SK-N-SH (cell line): ENCODE measurements around the gene LRRC26. TPM values are rescaled to one million over a fixed set of nuclear protein-coding genes. Genes with fewer than 3 reads are reported as not detected.

Experiments
- CTCF ChIA-PET: fragments of 300-600, 350-600 bp; formaldehyde crosslinking; extraction: SDS; loops from one replicate; lab custom pipeline; 2021; lab: Yijun Ruan, JAX
- POLR2A ChIA-PET: fragments of 350-600 bp; sonication (Branson Sonifier 250); formaldehyde crosslinking; extraction: SDS; loops from one replicate; lab custom pipeline; 2020; ENCODE audit warnings: antibody characterized with exemption, inconsistent platforms; lab: Yijun Ruan, JAX
- DNase-seq: peaks from one replicate; pipeline ENCODE4 v3.0.0; 2012
- H2AFZ ChIP-seq: fragments of 200-600 bp; sonication (generic); 2 replicates; pipeline ENCODE4 v1.8.1; 2016; ENCODE audit warnings: antibody characterized with exemption, mild to moderate bottlenecking, low read depth
- H3F3A ChIP-seq: fragments of 200-600 bp; sonication (generic); replicated peaks from 2 replicates; pipeline ENCODE3; 2016; ENCODE audit warnings: antibody characterized with exemption, mild to moderate bottlenecking; ENCODE audit not compliant: insufficient read depth
- H3K27ac ChIP-seq, 2 experiments: fragments of 200-500 bp in 1 of 2; fragments of 200-600 bp in 1 of 2; sonication (Bioruptor generic) in 1 of 2; sonication (generic), shearing (Covaris generic) in 1 of 2; 2 replicates each; pipeline versions ENCODE4 v1.5.1 to v1.6.1; 2014 to 2016; ENCODE audit warnings: low read depth in 2 of 2, inconsistent platforms in 1 of 2, low read length in 1 of 2, mild to moderate bottlenecking in 1 of 2, mixed read lengths in 1 of 2
- H3K27me3 ChIP-seq: fragments of 200-600 bp; sonication (generic), shearing (Covaris generic); 2 replicates; pipeline ENCODE4 v1.6.1; 2016; ENCODE audit warnings: mixed run types; ENCODE audit not compliant: insufficient read depth
- H3K36me3 ChIP-seq, 2 experiments: fragments of 200-500 bp in 1 of 2; fragments of 200-600 bp in 1 of 2; sonication (Bioruptor generic) in 1 of 2; sonication (generic) in 1 of 2; replicated peaks in 1 of 2; 2 replicates each; pipeline versions ENCODE3 to v1.5.1; 2014 to 2016; ENCODE audit warnings: low read length in 1 of 2, mild to moderate bottlenecking in 1 of 2; ENCODE audit not compliant: insufficient read depth in 2 of 2, control insufficient read depth in 1 of 2
- H3K4me1 ChIP-seq, 2 experiments: fragments of 200-500 bp in 1 of 2; fragments of 200-600 bp in 1 of 2; sonication (Bioruptor generic) in 1 of 2; sonication (generic), shearing (Covaris generic) in 1 of 2; 2 replicates each; pipeline versions ENCODE4 v1.5.1 to v1.6.1; 2014 to 2016; ENCODE audit warnings: low read depth in 1 of 2, low read length in 1 of 2, mixed run types in 1 of 2; ENCODE audit not compliant: insufficient read depth in 2 of 2, control insufficient read depth in 1 of 2
- H3K4me2 ChIP-seq: fragments of 200-600 bp; sonication (generic), shearing (Covaris generic); 2 replicates; pipeline ENCODE4 v1.6.1; 2017; ENCODE audit warnings: mixed run types
- H3K4me3 ChIP-seq, 2 experiments: fragments of 200-500 bp in 1 of 2; fragments of 200-600 bp in 1 of 2; sonication (Bioruptor generic) in 1 of 2; sonication (generic), shearing (Covaris generic) in 1 of 2; 2 replicates each; pipeline versions ENCODE4 v1.5.1 to v1.8.1; 2014 to 2016; ENCODE audit warnings: low read depth in 2 of 2, inconsistent platforms in 1 of 2, low read length in 1 of 2, mild to moderate bottlenecking in 1 of 2, mixed read lengths in 1 of 2, moderate library complexity in 1 of 2
- H3K79me2 ChIP-seq: fragments of 200-600 bp; sonication (generic); 2 replicates; pipeline ENCODE4 v1.8.1; 2017; ENCODE audit warnings: mild to moderate bottlenecking; ENCODE audit not compliant: insufficient read depth
- H3K9ac ChIP-seq: fragments of 200-600 bp; sonication (generic); 2 replicates; pipeline ENCODE4 v1.6.1; 2017; ENCODE audit warnings: mixed run types
- H3K9me2 ChIP-seq: fragments of 200-600 bp; sonication (generic); 2 replicates; pipeline ENCODE4 v1.6.1; 2017; ENCODE audit warnings: mixed run types
- H3K9me3 ChIP-seq: fragments of 200-600 bp; sonication (generic); 2 replicates; pipeline ENCODE4 v1.6.1; 2017; ENCODE audit warnings: mixed run types, mild to moderate bottlenecking, moderate library complexity
- H4K20me1 ChIP-seq: fragments of 200-600 bp; sonication (generic); 2 replicates; pipeline ENCODE4 v1.6.1; 2017; ENCODE audit warnings: mild to moderate bottlenecking, mixed run types; ENCODE audit not compliant: insufficient read depth
- EP300 ChIP-seq, 2 experiments: IDR thresholded peaks; 2 replicates each; pipeline versions ENCODE4 v1.4.0 to v1.6.1; 2012; ENCODE audit warnings: borderline replicate concordance in 1 of 2, low read depth in 1 of 2, low read length in 1 of 2
- GABPA ChIP-seq: IDR thresholded peaks from 2 replicates; pipeline ENCODE4 v1.4.0; 2012; ENCODE audit warnings: low read depth, mild to moderate bottlenecking
- IRF3 ChIP-seq: fragments of 150-350 bp; IDR thresholded peaks from 2 replicates; pipeline ENCODE4 v1.6.1; 2016; ENCODE audit warnings: mild to moderate bottlenecking, low read depth, low read length
- MXI1 ChIP-seq: IDR thresholded peaks from 2 replicates; pipeline ENCODE4 v1.6.1; 2012; ENCODE audit warnings: mild to moderate bottlenecking, low read depth, low read length, improper control_type of control experiment
- NFIC ChIP-seq: IDR thresholded peaks from 2 replicates; pipeline ENCODE4 v1.4.0; 2012; ENCODE audit warnings: borderline replicate concordance
- NRF1 ChIP-seq: IDR thresholded peaks from 2 replicates; pipeline ENCODE4 v1.6.1; 2012; ENCODE audit warnings: low read depth, mild to moderate bottlenecking, low read length
- POLR2AphosphoS5 ChIP-seq: IDR thresholded peaks from 2 replicates; pipeline ENCODE4 v1.6.1; 2012; ENCODE audit warnings: low read depth, low read length
- RAD21 ChIP-seq: IDR thresholded peaks from 2 replicates; pipeline ENCODE4 v1.6.1; 2012; ENCODE audit warnings: mild to moderate bottlenecking, low read length
- RFX5 ChIP-seq: IDR thresholded peaks from 2 replicates; pipeline ENCODE4 v1.6.1; 2012; ENCODE audit warnings: mild to moderate bottlenecking, improper control_type of control experiment, low read length
- SIN3A ChIP-seq: IDR thresholded peaks from 2 replicates; pipeline ENCODE4 v1.6.1; 2012; ENCODE audit warnings: low read depth, mild to moderate bottlenecking, low read length, moderate library complexity, borderline replicate concordance
- SMC3 ChIP-seq: IDR thresholded peaks from 2 replicates; pipeline ENCODE4 v1.6.1; 2012; ENCODE audit warnings: low read depth, low read length, improper control_type of control experiment
- TCF12 ChIP-seq: IDR thresholded peaks from 2 replicates; pipeline ENCODE4 v1.4.0; 2012
- USF2 ChIP-seq: fragments of 150-350 bp; IDR thresholded peaks from 2 replicates; pipeline ENCODE4 v1.6.1; 2017; ENCODE audit warnings: antibody characterized with exemption, low read length, low read depth, borderline replicate concordance
- YY1 ChIP-seq: IDR thresholded peaks from 2 replicates; pipeline ENCODE4 v1.4.0; 2012; ENCODE audit warnings: low read depth, mild to moderate bottlenecking
- WGBS: methylation state at CpG from one replicate; pipeline ENCODE4 v1.1.6; 2017; ENCODE audit warnings: low lambda C conversion rate; 5-methylcytosine and 5-hydroxymethylcytosine counted together
- polyA plus RNA-seq, 3 experiments: library from polyadenylated mRNA; depleted of rRNA; stranded (reverse); fragments of >200 nt; gene quantifications; 2 replicates each; pipeline ENCODE4 v1.2.3, GENCODE V29; 2012

The LRRC26 gene
- not detected in 2 replicates for polyA plus RNA-seq (2012; rRNA removed)
- polyA plus RNA-seq (2012; cell fraction: cytosol; rRNA removed): 0.05 TPM in 1 of 2 replicates, not detected in the other
- not detected in 2 replicates for polyA plus RNA-seq (2012; cell fraction: nucleus; rRNA removed)

DNA sequence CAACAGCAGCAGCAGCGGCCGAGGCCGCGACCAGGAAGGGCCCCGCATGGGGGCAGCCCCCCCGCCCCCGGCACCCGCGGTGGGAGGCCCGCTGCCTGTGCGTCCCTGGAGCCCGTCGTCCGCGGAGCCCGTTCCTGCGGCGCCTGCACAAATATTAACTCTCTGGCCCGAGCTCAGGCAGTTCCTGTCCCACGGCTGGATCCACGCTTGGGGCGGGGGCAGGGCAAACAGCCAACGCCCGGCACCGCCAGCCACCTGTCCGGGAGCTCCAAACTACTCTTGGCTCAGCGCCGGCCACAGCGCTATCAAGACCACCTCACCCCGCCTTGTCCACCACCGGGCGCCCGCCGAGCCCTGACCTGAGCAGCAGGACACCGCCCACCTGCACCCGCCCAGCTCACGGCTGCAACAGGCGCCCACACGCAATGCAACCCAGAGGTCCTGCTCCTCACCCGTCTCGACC is at the start of gene LRRC26:
LRRC26 (minus strand) TSS at position 156 of the 463 bp plus-strand sequence; CDS start at position 48, 108 bp downstream.
- CTCF ChIA-PET: interaction anchor here (0.8 to 5.0 kb wide), 8 partner anchors 18 to 135 kb away, joined by 3 to 24 read pairs (median 3); partner anchors contain the start of genes ANAPC2, RNF224 and SSNA1
- WGBS: 38% methylated on average over 8 of the region's 41 CpGs
- H3K4me3 ChIP-seq: peak within 1 kb of the TSS; percentile 34 to 37; a peak in 3 of 4 replicates

DNA sequence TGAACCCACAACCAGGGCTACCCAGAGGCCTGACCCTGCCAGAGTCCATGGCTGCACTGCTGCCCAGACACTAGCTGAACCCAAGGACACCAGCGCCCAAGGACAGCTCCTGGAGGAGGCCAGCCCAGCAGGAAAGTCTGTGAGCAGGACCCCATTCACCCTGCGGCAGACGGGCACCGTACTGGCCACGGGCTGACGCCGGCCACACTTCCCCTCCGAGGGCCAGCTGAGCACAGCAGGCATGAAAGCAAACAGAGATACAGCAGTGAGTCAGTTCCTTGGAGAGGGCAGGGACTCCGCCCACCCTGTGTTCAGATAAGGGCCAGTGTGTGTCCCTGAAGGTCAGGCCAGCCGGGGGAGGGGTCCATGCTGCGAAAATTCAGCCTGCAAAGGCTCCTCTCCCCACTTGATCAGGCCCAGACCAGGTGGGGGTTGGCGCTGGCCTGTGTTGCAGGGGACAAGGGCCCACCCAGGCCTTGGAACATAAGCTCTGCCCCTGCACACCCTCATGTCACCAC is 49.0 kb upstream of the LRRC26 start:
- WGBS: 60% methylated on average over 3 of the region's 12 CpGs
- peaks cover 5 to 6% of the 10 kb centered on the region in 2 experiments; a peak in 1 of 4 replicates for H3K4me1 ChIP-seq
- no peaks in the 10 kb centered on the region for H3F3A ChIP-seq
- H4K20me1 ChIP-seq: no peaks in the 10 kb centered on the region
- no peak for DNase-seq
- TF ChIP-seq POLR2AphosphoS5 (peak; percentile 32; the same call in 1 of the 2 replicates), TCF12 (no peak)
- no peak overlapping the region for H3K4me3 ChIP-seq
- H3K9me2 ChIP-seq: no peaks in the 10 kb centered on the region
- CTCF ChIA-PET: interaction anchor here (0.9 to 1.1 kb wide), 4 partner anchors 9 to 491 kb away, joined by 3 to 6 read pairs (median 4); partner anchors contain the start of gene RNF224
- no peaks in the 10 kb centered on the region for H3K9me3 ChIP-seq
- no peak overlapping the region for H3K9ac ChIP-seq
- no peak overlapping the region for H2AFZ ChIP-seq
- H3K4me2 ChIP-seq: 0 out of 2 replicates have a peak overlapping the region, but pooled peaks have one; percentile 24
- no peak overlapping the region; a peak in 1 of 4 replicates for H3K27ac ChIP-seq
- no peaks in the 10 kb centered on the region for H3K27me3 ChIP-seq
- POLR2A ChIA-PET: interaction anchor here (0.8 to 1.9 kb wide), 2 partner anchors 9 to 11 kb away, joined by 3 to 4 read pairs; no protein-coding TSS in a partner anchor
- H3K79me2 ChIP-seq: no peaks in the 10 kb centered on the region
- H3K36me3 ChIP-seq: peaks cover 0 to 11% of the 10 kb centered on the region in 2 experiments

More for the DNA sequence above, at the start of gene LRRC26:
- H3F3A ChIP-seq: no peaks in the 10 kb centered on the region
- DNase-seq: no peak
- peaks cover 0 to 23% of the 10 kb centered on the region in 2 experiments; a peak in 1 of 4 replicates for H3K4me1 ChIP-seq
- TF ChIP-seq EP300 (IDR thresholded peaks at IDR 0.05; ENCODE audit: borderline replicate concordance in 1 of 2, low read depth in 1 of 2, low read length in 1 of 2) (no peak), RAD21 (no peak), TCF12 (no peak), YY1 (no peak), GABPA (no peak), SMC3 (no peak), NRF1 (no peak), SIN3A (no peak), MXI1 (no peak), NFIC (no peak), USF2 (no peak), IRF3 (no peak), RFX5 (no peak)
- no peak within 1 kb of the TSS for H2AFZ ChIP-seq
- no peaks in the 10 kb centered on the region for H3K79me2 ChIP-seq
- H3K27ac ChIP-seq: no peak within 1 kb of the TSS
- H3K36me3 ChIP-seq: no peaks in the 10 kb centered on the region
- H3K9me2 ChIP-seq: no peaks in the 10 kb centered on the region
- POLR2A ChIA-PET: interaction anchor here (0.8 to 1.5 kb wide), 3 partner anchors 18 to 40 kb away, joined by 3 to 4 read pairs (median 3); partner anchors contain the start of genes ANAPC2 and SSNA1
- H3K9me3 ChIP-seq: no peaks in the 10 kb centered on the region
- H3K9ac ChIP-seq: no peak within 1 kb of the TSS
- H3K27me3 ChIP-seq: peaks cover 40% of the 10 kb centered on the region
- H4K20me1 ChIP-seq: no peaks in the 10 kb centered on the region
- peak within 1 kb of the TSS; percentile 55; the same call in 1 of the 2 replicates for H3K4me2 ChIP-seq
